Neural cell (in vitro differentiated cells): ENCODE data around the gene LMO2. TPM values are rescaled to one million over a fixed set of nuclear protein-coding genes. Genes with fewer than 3 reads are reported as not detected.
A peak's percentile ranks its signal among the peaks of the same experiment; 100 is the strongest.
"Not testable (repeated sequence)": the region's sequence is repeated elsewhere in the genome, so short reads cannot be mapped to it uniquely, and the experiment has no call there.

ENCODE experiments used
- H2AFZ ChIP-seq: fragments of 200-600, 300-800 bp; sonication (generic), shearing (Covaris generic); 2 replicates; pipeline ENCODE4 v1.6.0; 2014; ENCODE audit warnings: low read depth, mild to moderate bottlenecking, antibody characterized with exemption, low read length, moderate library complexity
- H3F3A ChIP-seq: fragments of 200-600 bp; shearing (Covaris generic); 2 replicates; pipeline ENCODE4 v1.6.1; 2016; ENCODE audit warnings: mild to moderate bottlenecking, moderate library complexity, mixed read lengths, antibody characterized with exemption, low read length; ENCODE audit not compliant: insufficient read depth, poor library complexity, severe bottlenecking
- H3K27ac ChIP-seq: fragments of 200-600, 300-800 bp; sonication (generic), shearing (Covaris generic); 2 replicates; pipeline ENCODE4 v1.5.1; 2014; ENCODE audit warnings: mild to moderate bottlenecking, low read length, moderate library complexity
- H3K27me3 ChIP-seq: fragments of 300-800, 200-600 bp; sonication (generic), shearing (Covaris generic); 2 replicates; pipeline ENCODE4 v1.6.0; 2014; ENCODE audit warnings: mild to moderate bottlenecking, low read depth, low read length, moderate library complexity; ENCODE audit not compliant: insufficient read depth
- H3K36me3 ChIP-seq: fragments of 300-800, 200-600 bp; sonication (generic), shearing (Covaris generic); 2 replicates; pipeline ENCODE4 v1.5.1; 2014; ENCODE audit warnings: mild to moderate bottlenecking, antibody characterized with exemption, low read length, moderate library complexity; ENCODE audit not compliant: insufficient read depth
- H3K4me2 ChIP-seq: fragments of 300-800, 200-600 bp; sonication (generic), shearing (Covaris generic); 2 replicates; pipeline ENCODE4 v1.6.0; 2014; ENCODE audit warnings: mild to moderate bottlenecking, low read length
- H3K4me3 ChIP-seq: fragments of 300-800, 200-600 bp; sonication (generic), shearing (Covaris generic); 2 replicates; pipeline ENCODE4 v1.5.1; 2014; ENCODE audit warnings: mild to moderate bottlenecking, low read length, moderate library complexity
- H3K79me2 ChIP-seq: fragments of 200-600 bp; shearing (Covaris generic); replicated peaks from 2 replicates; pipeline ENCODE4 v1.6.0; 2014; ENCODE audit warnings: mild to moderate bottlenecking, low read length, moderate library complexity; ENCODE audit not compliant: insufficient read depth
- H3K9ac ChIP-seq: fragments of 300-800, 200-600 bp; sonication (generic), shearing (Covaris generic); 2 replicates; pipeline ENCODE4 v1.6.1; 2016; ENCODE audit warnings: mild to moderate bottlenecking, low read length, mixed read lengths
- H3K9me2 ChIP-seq: fragments of 200-600 bp; shearing (Covaris generic); 2 replicates; pipeline ENCODE4 v1.6.1; 2016; ENCODE audit warnings: mild to moderate bottlenecking, low read length, mixed read lengths; ENCODE audit not compliant: insufficient read depth
- H3K9me3 ChIP-seq: fragments of 200-600, 300-800 bp; sonication (generic), shearing (Covaris generic); 2 replicates; pipeline ENCODE4 v1.6.1; 2016; ENCODE audit warnings: mild to moderate bottlenecking, mixed run types, low read length, moderate library complexity, mixed read lengths
- H4K20me1 ChIP-seq: fragments of 200-600 bp; shearing (Covaris generic); 2 replicates; pipeline ENCODE4 v1.6.1; 2016; ENCODE audit warnings: mild to moderate bottlenecking, mixed run types; ENCODE audit not compliant: insufficient read depth
- CTCF ChIP-seq: fragments of 450-650 bp; IDR thresholded peaks from 2 replicates; pipeline ENCODE4 v1.5.1; 2014; ENCODE audit warnings: antibody characterized with exemption, mild to moderate bottlenecking, moderate library complexity; ENCODE audit not compliant: poor library complexity, severe bottlenecking
- EP300 ChIP-seq: fragments of 450-650 bp; conservative IDR thresholded peaks from 2 replicates; pipeline ENCODE4 v1.6.1; 2014; ENCODE audit warnings: antibody characterized with exemption, mild to moderate bottlenecking, moderate library complexity; ENCODE audit not compliant: poor library complexity, severe bottlenecking
- EZH2 ChIP-seq: fragments of 200-600, 300-800 bp; shearing (Covaris generic), sonication (generic); IDR thresholded peaks from 2 replicates; pipeline ENCODE4 v1.6.1; 2014; ENCODE audit warnings: antibody characterized with exemption, low read length, borderline replicate concordance, mild to moderate bottlenecking; ENCODE audit not compliant: insufficient read depth, poor library complexity, severe bottlenecking
- MXI1 ChIP-seq: fragments of 450-650 bp; conservative IDR thresholded peaks from 2 replicates; pipeline ENCODE4 v1.6.1; 2014; ENCODE audit warnings: antibody characterized with exemption, mild to moderate bottlenecking; ENCODE audit not compliant: poor library complexity, severe bottlenecking
- POLR2AphosphoS5 ChIP-seq: IDR thresholded peaks from 2 replicates; pipeline ENCODE4 v1.6.1; 2012
- RAD21 ChIP-seq: fragments of 450-650 bp; conservative IDR thresholded peaks from 2 replicates; pipeline ENCODE4 v1.6.1; 2014; ENCODE audit warnings: antibody characterized with exemption, mild to moderate bottlenecking, moderate library complexity
- REST ChIP-seq: IDR thresholded peaks from 2 replicates; pipeline ENCODE4 v1.6.1; 2012; ENCODE audit warnings: borderline replicate concordance
- SMC3 ChIP-seq: fragments of 450-650 bp; conservative IDR thresholded peaks from 2 replicates; pipeline ENCODE4 v1.6.1; 2014; ENCODE audit warnings: antibody characterized with exemption, mild to moderate bottlenecking, moderate library complexity; ENCODE audit not compliant: poor library complexity
- TAF1 ChIP-seq: IDR thresholded peaks from 2 replicates; pipeline ENCODE4 v1.6.1; 2012; ENCODE audit warnings: low read depth
- polyA plus RNA-seq: library from polyadenylated mRNA; depleted of rRNA; stranded (reverse); fragments of >200 nt; gene quantifications from 2 replicates; pipeline ENCODE4 v1.2.3, GENCODE V29; 2014

LMO2 gene
- polyA plus RNA-seq, 1 donor from 2014 or later = 33.2 TPM

GRCh38 chr11:33932721-33933120 is 40.8 kb upstream of the LMO2 start:
- no peaks in the 10 kb centered on the region for H3K36me3 ChIP-seq
- no peak for TF ChIP-seq RAD21
- no peak for TF ChIP-seq EZH2
- TF ChIP-seq MXI1 = no peak
- no peak for TF ChIP-seq TAF1
- no peak for TF ChIP-seq EP300
- no peak for TF ChIP-seq REST
- TF ChIP-seq POLR2AphosphoS5 = no peak
- TF ChIP-seq CTCF = no peak
- TF ChIP-seq SMC3 = no peak
- no peaks in the 10 kb centered on the region for H4K20me1 ChIP-seq
- no peaks in the 10 kb centered on the region for H3K9me3 ChIP-seq
- H2AFZ ChIP-seq = no peak overlapping the region
- no peak overlapping the region for H3K4me3 ChIP-seq
- no peak overlapping the region for H3K9ac ChIP-seq
- H3F3A ChIP-seq = peaks cover 4% of the 10 kb centered on the region
- H3K79me2 ChIP-seq = no peaks in the 10 kb centered on the region
- no peak overlapping the region for H3K4me2 ChIP-seq
- H3K9me2 ChIP-seq = no peaks in the 10 kb centered on the region
- H3K27me3 ChIP-seq = no peaks in the 10 kb centered on the region
- H3K27ac ChIP-seq = peak overlapping the region; percentile 89

GRCh38 chr11:33931739-33932366 is 40.0 kb upstream of the LMO2 start:
- H3K27me3 ChIP-seq, H3K79me2 ChIP-seq, H3K9me3 ChIP-seq, H2AFZ ChIP-seq, H4K20me1 ChIP-seq, H3K36me3 ChIP-seq, H3F3A ChIP-seq, H3K9me2 ChIP-seq: not testable (repeated sequence)
- peak overlapping the region; percentile 54 for H3K4me3 ChIP-seq
- peak overlapping the region; percentile 21 for H3K4me2 ChIP-seq
- peak overlapping the region; percentile 61 for H3K9ac ChIP-seq
- H3K27ac ChIP-seq = peak overlapping the region; percentile 89

- Histone ChIP-seq H3K9me3 (no peaks in the 10 kb centered on the region), H4K20me1 (no peaks in the 10 kb centered on the region), H3K4me3 (peak overlapping the region; percentile 54), H3K4me2 (peak overlapping the region; percentile 56), H3K27ac (peak overlapping the region; percentile 89), H3K36me3 (no peaks in the 10 kb centered on the region), H3K79me2 (no peaks in the 10 kb centered on the region), H3K9ac (peak overlapping the region; percentile 61), H2AFZ (no peak overlapping the region), H3F3A (peaks cover 4% of the 10 kb centered on the region), H3K27me3 (no peaks in the 10 kb centered on the region), H3K9me2 (no peaks in the 10 kb centered on the region)
- TF ChIP-seq EP300 = peak; percentile 89
- no peak for TF ChIP-seq MXI1
- TF ChIP-seq REST = peak; percentile 96
- peak; percentile 64 for TF ChIP-seq POLR2AphosphoS5
Observed at GRCh38 chr11:33931067-33931466, 39.2 kb upstream of the LMO2 start.
